ENCODE measurements around the gene OSBP.

The OSBP gene

GRCh38 chr11:59615637-59616395, at the start of gene OSBP:
OSBP (minus strand) TSS chr11:59615774; CDS start chr11:59615664, 110 bp downstream.
- H3K4me3 ChIP-seq (ENCODE audit: low read depth, low read length) = peak within 1 kb of the TSS; percentile 100
- DNase-seq (ENCODE audit: low read depth) = peak; percentile 100
- TF ChIP-seq CTCF (IDR thresholded peaks at IDR 0.05; ENCODE audit: insufficient read depth, low read depth, low read length, missing control alignments) = no peak

- TF ChIP-seq CTCF (IDR thresholded peaks at IDR 0.05; ENCODE audit: insufficient read depth, low read depth, low read length, missing control alignments) = no peak
- H3K4me3 ChIP-seq (ENCODE audit: low read depth, low read length) = no peak overlapping the region
- DNase-seq (ENCODE audit: low read depth) = no peak
Observed at GRCh38 chr11:59660621-59661020, 45.0 kb upstream of the OSBP start.

- TF ChIP-seq CTCF (IDR thresholded peaks at IDR 0.05; ENCODE audit: insufficient read depth, low read depth, low read length, missing control alignments) = no peak
- DNase-seq (ENCODE audit: low read depth) = no peak
- no peak overlapping the region for H3K4me3 ChIP-seq (ENCODE audit: low read depth, low read length)
Observed at GRCh38 chr11:59659981-59660380, 44.4 kb upstream of the OSBP start.

GRCh38 chr11:59658036-59658435, 42.5 kb upstream of the OSBP start:
- no peak for TF ChIP-seq CTCF (IDR thresholded peaks at IDR 0.05; ENCODE audit: insufficient read depth, low read depth, low read length, missing control alignments)
- no peak for DNase-seq (ENCODE audit: low read depth)
- no peak overlapping the region for H3K4me3 ChIP-seq (ENCODE audit: low read depth, low read length)

- TF ChIP-seq CTCF (IDR thresholded peaks at IDR 0.05; ENCODE audit: insufficient read depth, low read depth, low read length, missing control alignments) = no peak
- no peak overlapping the region for H3K4me3 ChIP-seq (ENCODE audit: low read depth, low read length)
- no peak for DNase-seq (ENCODE audit: low read depth)
Observed at GRCh38 chr11:59654893-59655292, 39.3 kb upstream of the OSBP start.

GRCh38 chr11:59647245-59647980, 31.8 kb upstream of the OSBP start:
- no peak for TF ChIP-seq CTCF (IDR thresholded peaks at IDR 0.05; ENCODE audit: insufficient read depth, low read depth, low read length, missing control alignments)
- H3K4me3 ChIP-seq (ENCODE audit: low read depth, low read length) = no peak overlapping the region
- DNase-seq (ENCODE audit: low read depth) = no peak
